ENCODE measurements around the gene ANP32B. TPM values are rescaled to one million over a fixed set of nuclear protein-coding genes. Genes with fewer than 3 reads are reported as not detected.

The ANP32B gene
- total and polyA plus RNA-seq, 2 donors (not counting 1 experiment from before 2014, with no cell fraction given), result 17.6 to 138 TPM

- Histone ChIP-seq H3K4me2 (replicated peaks; ENCODE audit: low read depth, low read length, poor library complexity, severe bottlenecking) (no peak overlapping the region), H3K36me3 (replicated peaks in 1 of 2; ENCODE audit: control extremely low read depth in 1 of 2, control insufficient read depth in 1 of 2, extremely low read depth in 1 of 2, insufficient read depth in 2 of 2, low read length in 1 of 2) (no peaks in the 10 kb centered on the region), H3K4me1 (ENCODE audit: control insufficient read depth in 2 of 2, insufficient read depth in 2 of 2, low read length in 2 of 2) (no peaks in the 10 kb centered on the region), H3K9ac (ENCODE audit: low read length) (no peak overlapping the region), H4K20me1 (ENCODE audit: control insufficient read depth, insufficient read depth, low read length, poor library complexity, severe bottlenecking) (no peaks in the 10 kb centered on the region), H3K27ac (ENCODE audit: low read length in 2 of 2) (no peak overlapping the region), H2AFZ (ENCODE audit: insufficient read depth, low read depth, low read length, poor library complexity, severe bottlenecking) (no peak overlapping the region), H3K9me3 (ENCODE audit: control extremely low read depth in 1 of 3, control insufficient read depth in 2 of 3, insufficient read depth in 1 of 3, low read length in 2 of 3) (no peaks in the 10 kb centered on the region), H3K79me2 (ENCODE audit: control insufficient read depth, insufficient read depth, low read length) (no peaks in the 10 kb centered on the region), H3K4me3 (ENCODE audit: control extremely low read depth in 1 of 5, extremely low read depth in 1 of 5, insufficient read depth in 1 of 5, low read depth in 2 of 5, low read length in 4 of 5) (no peak overlapping the region), H3K27me3 (replicated peaks in 1 of 4; ENCODE audit: control extremely low read depth in 1 of 4, control insufficient read depth in 3 of 4, insufficient read depth in 4 of 4, low read length in 3 of 4) (peaks cover 0 to 3% (median 0%) of the 10 kb centered on the region in 4 experiments)
- H3K27ac Mint-ChIP-seq, result no peak overlapping the region
- DNase-seq (no peak), ATAC-seq (ENCODE audit: low read depth) (no peak)
- no peaks in the 10 kb centered on the region for H3K4me1 Mint-ChIP-seq
- POLR2A ChIA-PET, result no interaction called here
- no peak overlapping the region for H3K4me3 Mint-ChIP-seq
- intact Hi-C loops (cut with micrococcal nuclease), result no loop called here
- TF ChIP-seq EZH2 (IDR thresholded peaks at IDR 0.05; ENCODE audit: borderline replicate concordance, insufficient read depth, low read depth, low read length, poor library complexity, severe bottlenecking), result no peak
- TF ChIP-seq, protein P1, sequence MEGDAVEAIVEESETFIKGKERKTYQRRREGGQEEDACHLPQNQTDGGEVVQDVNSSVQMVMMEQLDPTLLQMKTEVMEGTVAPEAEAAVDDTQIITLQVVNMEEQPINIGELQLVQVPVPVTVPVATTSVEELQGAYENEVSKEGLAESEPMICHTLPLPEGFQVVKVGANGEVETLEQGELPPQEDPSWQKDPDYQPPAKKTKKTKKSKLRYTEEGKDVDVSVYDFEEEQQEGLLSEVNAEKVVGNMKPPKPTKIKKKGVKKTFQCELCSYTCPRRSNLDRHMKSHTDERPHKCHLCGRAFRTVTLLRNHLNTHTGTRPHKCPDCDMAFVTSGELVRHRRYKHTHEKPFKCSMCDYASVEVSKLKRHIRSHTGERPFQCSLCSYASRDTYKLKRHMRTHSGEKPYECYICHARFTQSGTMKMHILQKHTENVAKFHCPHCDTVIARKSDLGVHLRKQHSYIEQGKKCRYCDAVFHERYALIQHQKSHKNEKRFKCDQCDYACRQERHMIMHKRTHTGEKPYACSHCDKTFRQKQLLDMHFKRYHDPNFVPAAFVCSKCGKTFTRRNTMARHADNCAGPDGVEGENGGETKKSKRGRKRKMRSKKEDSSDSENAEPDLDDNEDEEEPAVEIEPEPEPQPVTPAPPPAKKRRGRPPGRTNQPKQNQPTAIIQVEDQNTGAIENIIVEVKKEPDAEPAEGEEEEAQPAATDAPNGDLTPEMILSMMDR (IDR thresholded peaks at IDR 0.05), result no peak
- CTCF ChIA-PET, result no interaction called here
- no peaks in the 10 kb centered on the region for H3K9me3 Mint-ChIP-seq (ENCODE audit: insufficient read depth)
- WGBS (ENCODE audit: insufficient coverage), result no CpG with 5 or more reads among the region's 2 CpGs
- peaks cover 4% of the 10 kb centered on the region for H3K27me3 Mint-ChIP-seq
Measured at GRCh38 chr9:97961361-97961760, 21.8 kb upstream of the ANP32B start.

DNA sequence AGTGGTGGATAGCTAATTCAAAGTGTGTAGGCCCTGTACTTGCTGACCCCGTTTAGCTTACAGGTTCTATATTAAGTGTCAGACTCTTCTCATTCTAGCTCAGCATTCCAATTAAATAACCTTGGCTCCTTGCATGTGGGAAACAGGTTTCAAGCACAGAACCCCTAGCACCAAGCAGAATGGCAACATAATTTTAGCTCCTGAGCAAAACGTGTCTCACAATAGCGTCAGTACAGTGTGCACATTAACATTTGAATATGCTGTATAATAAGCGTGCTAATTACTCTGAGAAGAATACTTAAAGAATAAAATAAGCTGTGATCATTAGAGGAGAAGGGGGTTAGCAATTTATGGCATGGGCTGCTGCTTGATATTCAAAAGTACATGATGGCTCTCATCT is 21.0 kb upstream of the ANP32B start:
- intact Hi-C loops (cut with micrococcal nuclease), result no loop called here
- TF ChIP-seq, protein P1 (IDR thresholded peaks at IDR 0.05), result no peak
- TF ChIP-seq EZH2 (IDR thresholded peaks at IDR 0.05; ENCODE audit: borderline replicate concordance, insufficient read depth, low read depth, low read length, poor library complexity, severe bottlenecking), result no peak
- Histone ChIP-seq H3K79me2 (ENCODE audit: control insufficient read depth, insufficient read depth, low read length) (no peaks in the 10 kb centered on the region), H3K4me3 (ENCODE audit: control extremely low read depth in 1 of 5, extremely low read depth in 1 of 5, insufficient read depth in 1 of 5, low read depth in 2 of 5, low read length in 4 of 5) (no peak overlapping the region), H3K27ac (ENCODE audit: low read length in 2 of 2) (no peak overlapping the region), H3K27me3 (replicated peaks in 1 of 4; ENCODE audit: control extremely low read depth in 1 of 4, control insufficient read depth in 3 of 4, insufficient read depth in 4 of 4, low read length in 3 of 4) (peaks cover 0 to 3% (median under 1%) of the 10 kb centered on the region in 4 experiments), H4K20me1 (ENCODE audit: control insufficient read depth, insufficient read depth, low read length, poor library complexity, severe bottlenecking) (no peaks in the 10 kb centered on the region), H3K4me1 (ENCODE audit: control insufficient read depth in 2 of 2, insufficient read depth in 2 of 2, low read length in 2 of 2) (no peaks in the 10 kb centered on the region), H3K9me3 (ENCODE audit: control extremely low read depth in 1 of 3, control insufficient read depth in 2 of 3, insufficient read depth in 1 of 3, low read length in 2 of 3) (no peaks in the 10 kb centered on the region), H3K4me2 (replicated peaks; ENCODE audit: low read depth, low read length, poor library complexity, severe bottlenecking) (no peak overlapping the region), H3K36me3 (replicated peaks in 1 of 2; ENCODE audit: control extremely low read depth in 1 of 2, control insufficient read depth in 1 of 2, extremely low read depth in 1 of 2, insufficient read depth in 2 of 2, low read length in 1 of 2) (no peaks in the 10 kb centered on the region), H3K9ac (ENCODE audit: low read length) (no peak overlapping the region), H2AFZ (ENCODE audit: insufficient read depth, low read depth, low read length, poor library complexity, severe bottlenecking) (no peak overlapping the region)
- no peaks in the 10 kb centered on the region for H3K9me3 Mint-ChIP-seq (ENCODE audit: insufficient read depth)
- no peaks in the 10 kb centered on the region for H3K4me1 Mint-ChIP-seq
- ChIA-PET CTCF (no interaction called here), POLR2A (no interaction called here)
- no peak overlapping the region for H3K27ac Mint-ChIP-seq
- DNase-seq, result no peak
- WGBS (ENCODE audit: insufficient coverage), result 100% methylated on average over 1 of the region's 4 CpGs
- H3K27me3 Mint-ChIP-seq, result peaks cover 6% of the 10 kb centered on the region
- H3K4me3 Mint-ChIP-seq, result no peak overlapping the region
- no peak for ATAC-seq (ENCODE audit: low read depth)

Measured in B cell (primary cell).